GM18505 (cell line): Measurements from ENCODE around the gene TLR9.

Experiments
- ATAC-seq: cut with Tn5 transposase; IDR thresholded peaks from one replicate; pipeline ENCODE4 v1.9.1; 2021; ENCODE audit not compliant: unreplicated experiment
- POLR2A ChIP-seq: IDR thresholded peaks from 4 replicates; pipeline ENCODE4 v1.6.1; 2011; ENCODE audit warnings: borderline replicate concordance; ENCODE audit not compliant: insufficient read depth, insufficient read length; ENCODE audit errors: extremely low read depth

Gene TLR9

DNA sequence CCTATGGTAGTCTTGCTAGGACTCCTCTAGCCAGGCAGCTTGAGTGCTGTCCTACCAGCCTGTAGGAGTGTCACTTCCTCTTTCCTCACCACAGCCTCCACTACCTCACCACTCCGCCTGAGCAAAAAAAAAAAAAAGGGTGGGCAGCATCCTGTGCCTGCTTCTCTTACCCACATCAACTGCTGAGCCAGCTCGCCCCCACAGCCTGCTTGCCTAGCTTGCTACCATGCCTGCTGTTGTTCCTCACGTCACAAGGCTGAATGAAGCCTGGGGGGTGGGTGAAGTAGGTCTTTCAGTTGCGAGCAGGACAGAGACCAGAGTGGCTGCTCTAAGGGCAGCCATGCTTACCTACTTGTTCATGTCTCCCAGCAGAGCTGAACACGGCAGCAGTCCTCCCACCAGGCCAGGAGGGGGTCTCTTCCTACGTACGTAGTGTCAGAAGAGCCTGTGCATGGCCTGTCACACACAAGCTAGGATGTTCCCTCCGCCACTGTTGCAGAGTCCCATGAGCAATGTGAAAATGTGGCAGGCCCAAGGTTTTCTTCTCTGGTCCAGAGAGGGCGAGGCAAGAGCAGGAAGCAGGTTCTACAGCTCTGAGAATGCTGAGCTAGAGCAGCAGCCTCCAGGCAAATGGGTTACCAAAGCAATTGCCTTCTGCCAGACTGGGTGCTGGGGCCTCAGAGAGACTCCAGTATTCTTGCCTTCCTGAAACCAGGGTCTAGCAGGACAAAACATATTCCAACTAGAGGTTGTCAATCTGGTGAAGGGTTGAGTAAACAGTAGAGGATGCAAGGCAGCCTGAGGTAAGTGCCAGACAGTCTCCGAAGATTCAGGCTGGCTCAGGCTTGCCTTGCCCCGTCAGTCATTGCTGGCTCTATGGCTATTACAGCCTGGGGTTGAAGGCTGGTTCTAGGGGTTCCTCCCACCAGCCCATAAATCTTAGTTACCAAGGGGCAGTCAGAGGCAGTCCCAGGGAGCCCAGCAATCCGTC lies 28.2 kb upstream of the TLR9 start:
- peak; percentile 82 for ATAC-seq
- peak; percentile 21 for TF ChIP-seq POLR2A

DNA sequence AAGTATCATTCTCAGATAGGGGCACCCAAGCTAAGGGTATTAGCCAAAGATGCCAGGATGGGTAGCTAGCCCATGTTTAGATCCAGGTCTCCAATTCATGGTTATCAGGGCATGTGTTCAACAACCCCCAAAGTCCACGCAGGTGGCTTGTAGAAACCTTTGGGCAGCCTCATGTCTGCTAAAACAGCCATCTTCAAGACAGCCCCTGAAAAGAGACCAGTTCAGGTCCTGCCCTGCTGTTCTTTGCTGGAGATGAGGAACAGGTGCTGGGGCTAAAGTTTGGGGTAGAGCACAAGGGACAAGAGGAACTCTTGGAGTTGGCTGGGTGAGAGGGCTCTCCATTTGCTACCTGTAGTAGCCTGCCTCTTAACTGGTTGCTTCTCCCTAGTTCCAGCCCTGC lies 24.7 kb upstream of the TLR9 start:
- no peak for ATAC-seq
- TF ChIP-seq POLR2A, result no peak

DNA sequence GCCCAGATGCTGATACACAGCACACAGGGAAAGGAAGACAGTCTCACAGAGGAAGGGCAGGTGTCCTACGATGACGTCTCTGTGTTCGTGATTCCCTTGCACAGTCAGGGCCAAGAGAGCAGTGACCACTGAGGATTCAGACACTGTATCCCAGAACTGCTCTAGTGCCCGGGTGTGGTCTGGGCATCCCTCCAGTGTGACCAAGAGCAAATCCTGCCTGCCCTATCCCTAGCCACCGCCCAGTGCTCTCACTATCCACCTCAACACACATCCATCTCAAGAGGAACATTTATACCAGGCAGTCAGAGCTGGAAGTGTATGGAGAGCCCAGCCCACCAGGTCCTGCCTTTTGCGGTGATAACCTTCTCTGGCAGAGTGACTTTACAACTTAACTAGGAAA lies 24.2 kb upstream of the TLR9 start:
- ATAC-seq, result no peak
- no peak for TF ChIP-seq POLR2A

DNA sequence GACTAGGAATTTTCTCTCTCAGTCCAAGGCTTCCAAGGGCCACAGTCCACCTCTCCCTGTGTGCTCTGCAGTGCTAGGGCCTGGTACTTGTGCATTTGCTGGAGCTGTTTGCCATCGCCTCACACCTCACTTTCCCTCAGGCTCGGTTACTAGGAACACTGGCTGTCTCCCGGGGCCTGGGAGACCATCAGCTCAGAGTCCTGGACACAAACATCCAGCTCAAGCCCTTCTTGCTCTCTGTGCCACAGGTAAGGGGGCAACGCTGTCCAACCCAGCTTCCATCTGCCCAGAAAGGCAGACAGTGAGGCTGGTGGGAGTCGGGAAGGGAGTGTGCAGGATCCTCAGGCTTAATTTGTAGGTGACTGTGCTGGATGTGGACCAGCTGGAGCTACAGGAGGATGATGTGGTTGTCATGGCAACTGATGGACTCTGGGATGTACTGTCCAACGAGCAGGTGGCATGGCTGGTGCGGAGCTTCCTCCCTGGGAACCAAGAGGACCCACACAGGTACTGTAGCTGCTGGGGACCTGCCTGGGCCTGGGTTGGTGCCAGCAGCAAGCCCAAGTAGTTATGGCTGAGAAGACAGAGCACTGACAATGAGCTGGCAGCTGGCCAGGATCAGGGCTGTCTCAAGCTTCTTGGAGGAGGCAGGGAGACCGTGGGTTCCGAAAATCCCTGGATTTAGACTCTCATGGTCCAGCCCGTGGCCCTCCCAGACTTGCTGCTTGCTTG lies 23.5 kb upstream of the TLR9 start:
- no peak for TF ChIP-seq POLR2A
- no peak for ATAC-seq

DNA sequence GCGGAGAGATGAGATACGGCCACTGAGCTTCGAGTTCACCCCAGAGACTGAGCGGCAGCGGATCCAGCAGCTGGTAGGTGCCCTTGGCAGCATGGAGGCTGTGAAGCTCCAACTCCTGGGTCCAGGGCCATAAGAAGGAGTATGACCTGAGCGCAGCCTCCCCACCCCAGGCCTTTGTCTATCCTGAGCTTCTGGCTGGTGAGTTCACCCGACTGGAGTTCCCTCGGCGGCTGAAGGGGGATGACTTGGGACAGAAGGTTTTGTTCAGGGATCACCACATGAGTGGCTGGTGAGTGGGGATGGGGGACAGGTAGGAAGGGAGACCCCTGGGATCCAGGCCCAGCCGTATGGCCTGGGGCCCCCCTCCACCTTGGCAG lies 22.7 kb upstream of the TLR9 start:
- ATAC-seq, result no peak
- TF ChIP-seq POLR2A, result no peak

DNA sequence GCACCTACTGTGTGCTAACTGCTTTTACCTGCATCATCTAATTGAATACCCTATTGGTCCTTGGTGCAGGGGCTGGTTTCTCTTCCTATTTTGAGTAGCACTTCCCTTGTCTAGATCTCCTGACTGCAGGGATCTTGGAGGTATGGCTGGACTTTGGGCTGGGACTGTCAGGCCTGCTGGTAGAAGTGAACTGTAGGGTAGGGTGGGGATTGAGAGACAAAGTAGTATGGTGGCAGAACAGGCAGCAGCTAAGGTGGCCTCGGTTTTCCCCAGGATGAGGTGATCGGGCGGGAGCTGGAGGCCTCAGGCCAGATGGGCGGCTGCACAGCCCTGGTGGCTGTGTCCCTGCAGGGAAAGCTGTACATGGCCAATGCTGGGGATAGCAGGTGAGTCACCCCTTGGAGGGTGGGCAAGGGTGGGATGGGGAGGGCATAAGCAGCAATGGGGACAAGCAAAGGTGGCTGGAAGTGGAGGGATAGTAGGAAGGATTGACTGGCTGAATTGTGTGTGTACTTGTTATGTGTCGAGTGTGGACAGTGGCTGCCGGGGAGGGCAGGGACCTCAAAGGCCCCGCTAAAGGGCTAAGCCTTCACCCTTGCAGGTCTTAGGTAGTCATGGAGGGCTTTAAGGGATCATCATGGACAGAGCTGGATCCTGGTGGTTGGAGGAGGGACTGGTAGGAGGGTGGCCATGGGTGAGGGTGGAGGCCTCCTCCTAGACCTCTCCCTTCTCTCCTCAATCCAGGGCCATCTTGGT lies 22.1 kb upstream of the TLR9 start:
- no peak for TF ChIP-seq POLR2A
- ATAC-seq, result no peak

DNA sequence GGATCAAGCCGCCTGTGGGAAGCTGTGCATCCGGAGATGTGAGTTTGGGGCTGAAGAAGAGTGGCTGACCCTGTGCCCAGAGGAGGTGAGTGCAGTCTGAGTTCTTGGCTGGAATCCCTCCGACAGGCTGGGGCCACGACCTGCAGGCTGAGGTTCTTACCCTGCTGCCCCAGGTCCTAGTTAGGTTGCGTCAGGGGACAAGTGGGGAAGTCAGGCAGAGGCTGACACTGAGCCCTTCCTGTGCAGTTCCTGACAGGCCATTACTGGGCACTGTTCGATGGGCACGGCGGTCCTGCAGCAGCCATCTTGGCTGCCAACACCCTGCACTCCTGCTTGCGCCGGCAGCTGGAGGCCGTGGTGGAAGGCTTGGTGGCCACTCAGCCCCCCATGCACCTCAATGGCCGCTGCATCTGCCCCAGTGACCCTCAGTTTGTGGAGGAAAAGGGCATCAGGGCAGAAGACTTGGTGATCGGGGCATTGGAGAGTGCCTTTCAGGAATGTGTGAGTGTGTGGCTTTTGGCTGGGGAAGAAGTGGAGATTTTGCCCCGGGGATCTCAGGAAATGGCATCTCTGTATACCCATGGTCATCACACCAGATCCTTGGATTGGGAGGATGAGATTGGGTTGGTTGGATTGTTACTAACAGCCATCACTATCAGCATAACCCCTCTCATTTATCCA lies 21.4 kb upstream of the TLR9 start:
- ATAC-seq, result no peak
- no peak for TF ChIP-seq POLR2A

DNA sequence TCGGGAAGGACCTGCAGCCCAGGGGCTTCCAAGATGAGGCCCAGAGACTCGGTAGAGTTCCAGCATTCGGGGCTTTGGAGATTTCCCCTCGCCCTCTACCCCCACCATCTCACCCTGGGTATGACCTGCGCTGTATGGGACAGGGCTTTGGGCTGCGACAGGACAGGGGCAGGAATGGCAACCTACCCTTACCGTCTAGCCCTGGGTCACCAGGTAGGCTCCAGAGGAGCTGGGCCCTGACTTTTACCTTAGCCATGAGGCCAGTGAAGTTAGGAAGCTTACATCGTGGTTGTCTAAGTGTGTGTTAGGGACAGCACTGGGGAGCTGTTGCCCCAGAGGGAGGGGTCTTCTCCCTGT lies 20.8 kb upstream of the TLR9 start:
- TF ChIP-seq POLR2A, result no peak
- ATAC-seq, result no peak

DNA sequence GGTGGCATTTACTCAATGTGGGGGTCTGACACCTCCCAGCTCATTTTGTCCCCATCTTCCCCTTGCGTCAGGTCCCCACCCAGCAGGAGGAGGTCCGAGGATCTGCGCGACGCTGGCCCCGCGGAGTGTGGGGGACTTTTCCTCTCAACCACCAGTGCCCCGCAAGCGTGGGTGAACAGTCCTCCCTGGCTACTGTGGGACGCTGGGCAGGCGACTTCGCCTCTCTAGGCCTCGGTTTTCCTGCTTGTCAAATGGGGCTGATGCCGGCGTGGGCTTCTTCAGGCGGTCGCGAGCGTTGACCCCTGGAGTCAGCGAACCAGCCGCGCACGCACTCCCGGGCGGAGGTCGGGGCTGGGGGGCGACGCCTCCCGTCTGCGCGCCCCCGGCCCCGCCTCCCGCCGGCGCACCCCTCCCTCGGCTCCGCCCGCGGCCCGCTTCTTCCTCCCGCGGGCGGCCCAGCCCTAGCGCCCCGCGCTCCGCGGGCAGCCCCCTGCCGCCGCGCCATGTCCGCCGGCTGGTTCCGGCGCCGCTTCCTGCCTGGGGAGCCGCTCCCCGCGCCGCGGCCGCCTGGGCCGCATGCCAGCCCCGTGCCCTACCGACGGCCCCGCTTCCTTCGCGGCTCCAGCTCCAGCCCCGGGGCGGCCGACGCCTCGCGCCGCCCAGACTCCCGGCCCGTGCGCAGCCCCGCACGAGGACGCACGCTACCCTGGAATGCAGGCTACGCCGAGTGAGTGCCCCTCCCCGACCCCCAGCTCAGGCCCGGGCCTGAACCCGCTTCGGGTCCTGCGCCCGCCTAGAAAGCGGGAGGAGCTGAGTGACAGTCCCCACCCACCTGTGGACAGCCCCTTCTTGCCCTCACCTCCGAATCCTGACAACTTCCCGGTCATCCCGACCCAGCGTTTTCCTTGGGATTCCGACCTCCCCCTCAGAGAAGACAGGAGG lies 20.1 kb upstream of the TLR9 start, which contains the start of gene PPM1M:
TSS of gene PPM1M (plus strand) at position 438 of the 942 bp plus-strand sequence. CDS start at position 504, 66 bp downstream.
- TF ChIP-seq POLR2A, result no peak
- ATAC-seq, result no peak

DNA sequence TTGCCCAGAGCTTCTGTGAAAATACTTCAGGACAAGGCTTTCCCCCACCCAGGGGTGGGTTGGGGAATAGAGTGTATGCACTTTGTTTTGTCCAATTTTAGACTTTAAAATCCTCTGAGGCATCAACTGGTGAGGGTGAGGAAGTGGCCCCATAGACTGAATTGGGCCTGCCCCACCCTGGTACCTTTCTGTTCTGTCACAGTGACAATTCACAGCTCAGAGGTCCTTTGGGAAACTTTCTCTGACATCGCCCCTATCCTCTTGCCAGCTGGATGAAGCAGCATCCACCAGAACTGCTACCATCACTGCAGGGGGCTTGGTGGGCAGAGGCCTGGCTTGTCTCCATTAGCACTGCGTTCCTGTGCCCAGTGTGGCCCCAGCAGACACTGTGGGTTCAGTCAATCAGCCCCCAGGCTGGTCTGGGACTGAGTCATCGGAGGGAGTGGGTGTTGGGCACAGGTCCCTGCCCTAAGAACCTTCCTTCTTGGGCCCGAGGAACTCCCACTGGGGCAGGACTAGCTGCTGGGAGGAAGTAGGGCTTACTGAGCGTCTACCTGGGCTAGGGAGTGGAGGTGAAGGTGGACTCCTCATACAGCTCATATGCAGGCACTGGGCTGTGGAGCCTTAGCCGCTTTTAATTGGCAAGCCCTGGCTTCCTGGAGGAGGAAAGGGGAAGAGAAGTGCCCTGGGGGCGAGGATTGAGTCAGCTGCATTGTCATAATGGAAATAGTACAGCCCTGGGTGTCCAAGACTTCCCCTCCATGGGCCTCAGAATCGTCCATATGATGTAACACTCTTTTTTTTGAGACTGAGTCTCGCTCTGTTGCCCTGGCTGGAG lies 18.6 kb upstream of the TLR9 start:
- no peak for ATAC-seq

DNA sequence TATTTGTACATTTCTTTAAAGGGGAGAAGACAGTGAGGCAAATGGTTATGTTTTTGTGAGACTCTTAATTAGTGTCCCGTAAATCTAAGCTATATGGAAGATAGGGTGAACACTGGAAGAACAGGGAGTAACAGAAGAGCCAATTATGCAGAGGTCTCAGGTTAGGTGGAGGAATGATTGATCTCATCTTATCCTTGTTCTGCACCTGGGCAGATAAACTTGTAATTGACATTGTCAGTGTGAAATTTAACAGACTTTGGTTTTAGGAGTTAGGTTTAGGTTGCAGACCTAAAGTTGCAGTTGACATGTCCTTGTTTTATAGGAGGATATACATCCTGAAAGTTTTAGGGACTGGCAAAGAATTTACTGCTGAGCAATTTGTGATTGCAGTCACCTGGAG lies 16.6 kb upstream of the TLR9 start:
- no peak for ATAC-seq
- no peak for TF ChIP-seq POLR2A

More for the DNA sequence above, 18.6 kb upstream of the TLR9 start:
- TF ChIP-seq POLR2A, result peak; percentile 60

DNA sequence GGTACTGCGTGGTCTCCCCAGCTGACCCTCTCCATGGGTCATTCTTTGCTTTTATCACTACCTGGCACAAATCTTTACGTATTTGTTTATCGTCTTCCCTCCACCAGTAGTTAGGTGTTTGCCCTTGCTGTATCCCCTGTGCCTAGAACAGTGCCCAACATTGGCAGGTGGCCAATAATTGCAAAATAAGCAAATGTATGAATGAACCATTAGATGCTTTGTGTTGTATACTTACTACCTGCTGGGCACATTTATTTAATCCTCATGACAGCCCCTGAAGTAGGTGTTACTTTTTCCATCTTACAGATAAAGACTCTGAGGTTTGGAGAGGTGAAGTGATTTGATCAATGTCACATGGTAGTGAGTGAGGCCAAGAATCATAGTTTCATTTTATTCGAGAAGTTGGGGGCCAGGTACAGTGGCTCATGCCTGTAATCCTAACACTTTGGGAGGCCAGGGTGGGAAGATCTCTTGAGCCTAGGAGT lies 15.5 kb upstream of the TLR9 start:
- TF ChIP-seq POLR2A, result no peak
- no peak for ATAC-seq
